Tibial nerve (tissue), 4 donors: Measurements from ENCODE around the gene RAVER2. TPM values are rescaled to one million over a fixed set of nuclear protein-coding genes. Genes with fewer than 3 reads are reported as not detected.
"Not testable (repeated sequence)": the region's sequence is repeated elsewhere in the genome, so short reads cannot be mapped to it uniquely, and the experiment has no call there.

ENCODE experiments used
- DNase-seq, 2 donors: peaks; one replicate each; pipeline ENCODE4 v3.0.0-alpha.2; 2019; ENCODE audit warnings: low spot score in 2 of 2
- H3K27ac ChIP-seq, 4 donors: fragments of 200-600 bp; sonication (generic) in 3 of 4; one replicate each; pipeline ENCODE4 v1.5.1; 2017 to 2019; ENCODE audit warnings: mild to moderate bottlenecking in 1 of 4
- H3K27me3 ChIP-seq, 2 donors: fragments of 200-600 bp; sonication (generic) in 1 of 2; one replicate each; pipeline versions ENCODE4 v1.5.1 to v1.6.0; 2017 to 2019
- H3K36me3 ChIP-seq, 3 donors: fragments of 200-600 bp; sonication (generic); one replicate each; pipeline ENCODE4 v1.5.1; 2018 to 2019
- H3K4me1 ChIP-seq, 4 donors: fragments of 200-600 bp; sonication (generic) in 3 of 4; one replicate each; pipeline ENCODE4 v1.5.1; 2017 to 2019
- H3K4me3 ChIP-seq, 4 donors: fragments of 200-600 bp; sonication (generic) in 3 of 4; one replicate each; pipeline ENCODE4 v1.5.1; 2017 to 2019; ENCODE audit warnings: mild to moderate bottlenecking in 1 of 4, moderate library complexity in 1 of 4
- H3K9me3 ChIP-seq, 4 donors: fragments of 200-600 bp; sonication (generic) in 3 of 4; one replicate each; pipeline ENCODE4 v1.5.1; 2017 to 2019
- CTCF ChIP-seq, 5 experiments: fragments of 200-600 bp in 3 of 5; fragments of 450-650 bp in 2 of 5; sonication (generic) in 3 of 5; IDR thresholded peaks; one replicate each; pipeline ENCODE4 v1.5.1; 2016 to 2019; ENCODE audit warnings: antibody characterized with exemption in 5 of 5, mild to moderate bottlenecking in 3 of 5, moderate library complexity in 2 of 5
- EP300 ChIP-seq, 2 donors: sonication (generic); formaldehyde crosslinking; IDR thresholded peaks; one replicate each; pipeline ENCODE4 v1.6.1; 2017; ENCODE audit warnings: antibody characterized with exemption in 2 of 2, mild to moderate bottlenecking in 1 of 2
- POLR2A ChIP-seq, 2 donors: fragments of 450-650 bp; IDR thresholded peaks; one replicate each; pipeline ENCODE4 v1.6.1; 2017; ENCODE audit warnings: antibody characterized with exemption in 2 of 2, mild to moderate bottlenecking in 2 of 2, moderate library complexity in 2 of 2
- WGBS, 2 donors: methylation state at CpG; one replicate each; pipeline ENCODE4 v1.1.5; 2018; 5-methylcytosine and 5-hydroxymethylcytosine counted together
- total RNA-seq, 4 donors: library from RNA; depleted of rRNA; stranded (reverse); fragments of >200 nt; gene quantifications; one replicate each; pipeline ENCODE4 v1.1.0, GENCODE V29; 2016

Gene RAVER2
- total RNA-seq, 4 donors from 2014 or later, result 3.6 to 8.2 (median 4.1) TPM

GRCh38 chr1:64721135-64721534 lies 23.7 kb upstream of the RAVER2 start:
- no peaks in the 10 kb centered on the region for H3K4me1 ChIP-seq
- no peaks in the 10 kb centered on the region for H3K27me3 ChIP-seq
- H3K36me3 ChIP-seq, result no peaks in the 10 kb centered on the region
- no peak for TF ChIP-seq POLR2A (IDR thresholded peaks at IDR 0.05)
- WGBS, 2 donors, result 53 to 58% methylated on average over 2 of the region's 2 CpGs
- H3K27ac ChIP-seq, result no peak overlapping the region
- H3K9me3 ChIP-seq, result no peaks in the 10 kb centered on the region
- no peak for DNase-seq
- no peak overlapping the region for H3K4me3 ChIP-seq

DNA sequence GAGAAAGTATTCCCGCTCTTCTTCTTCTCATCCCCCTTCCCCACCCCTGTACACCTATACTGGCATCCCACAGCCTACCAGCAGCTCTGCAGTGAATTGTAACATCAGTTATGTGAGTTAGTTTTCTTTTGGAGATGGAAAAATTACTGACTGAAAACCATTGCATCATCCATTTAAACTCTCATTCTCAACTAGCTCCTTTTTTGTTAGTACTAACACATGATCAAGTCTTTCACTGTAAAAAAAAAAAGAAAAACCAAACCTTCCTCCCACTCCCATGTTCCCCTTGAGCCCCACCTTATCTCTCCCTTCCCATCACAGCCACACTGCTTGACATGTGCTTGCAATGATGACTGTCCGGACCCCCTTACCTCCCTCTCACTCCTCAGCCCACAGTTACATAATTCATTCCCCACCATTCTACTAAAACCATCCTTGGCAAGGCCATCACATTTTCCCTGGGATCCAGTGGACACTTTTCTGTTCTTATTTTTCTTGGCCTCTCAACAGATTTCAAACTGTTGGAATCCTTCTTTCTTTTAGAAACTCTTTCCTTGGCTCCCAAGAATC lies 23.2 kb upstream of the RAVER2 start:
- Histone ChIP-seq H3K4me1 (no peaks in the 10 kb centered on the region), H3K9me3 (no peaks in the 10 kb centered on the region)

DNA sequence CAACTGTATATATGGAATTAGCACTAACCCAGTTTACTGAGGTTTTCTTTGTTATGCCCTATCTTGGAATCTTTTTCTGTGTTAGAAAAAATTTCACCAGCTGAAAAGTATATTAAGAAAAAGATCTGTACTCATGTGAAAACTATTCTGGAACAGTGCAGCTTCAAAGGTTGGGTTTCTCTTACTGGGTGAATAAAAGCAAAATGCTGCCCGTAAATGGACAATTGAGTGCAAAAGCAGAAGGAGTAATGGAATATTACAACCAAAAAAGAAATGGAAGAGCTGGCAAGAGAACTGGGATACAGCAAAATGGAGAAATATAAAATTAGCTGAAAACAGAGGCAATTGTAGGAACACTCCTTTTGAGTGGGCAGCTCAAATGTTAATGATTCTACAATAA lies 17.0 kb upstream of the RAVER2 start:
- no peaks in the 10 kb centered on the region for H3K27me3 ChIP-seq
- H3K36me3 ChIP-seq, result no peaks in the 10 kb centered on the region
- H3K4me3 ChIP-seq, result no peak overlapping the region
- no peaks in the 10 kb centered on the region for H3K9me3 ChIP-seq
- no peak for DNase-seq
- WGBS, 2 donors, result 65 to 75% methylated on average over 1 of the region's 1 CpG
- no peak for TF ChIP-seq CTCF (IDR thresholded peaks at IDR 0.05)
- no peak for TF ChIP-seq EP300 (IDR thresholded peaks at IDR 0.05)
- TF ChIP-seq POLR2A (IDR thresholded peaks at IDR 0.05), result no peak
- no peak overlapping the region for H3K27ac ChIP-seq
- H3K4me1 ChIP-seq, result no peaks in the 10 kb centered on the region

More for the DNA sequence above, 23.2 kb upstream of the RAVER2 start:
- Histone ChIP-seq H3K27ac (no peak overlapping the region), H3K27me3 (no peaks in the 10 kb centered on the region), H3K36me3 (no peaks in the 10 kb centered on the region), H3K4me3 (no peak overlapping the region)
- WGBS, 2 donors, result 78 to 84% methylated on average over 2 of the region's 2 CpGs
- TF ChIP-seq EP300 (IDR thresholded peaks at IDR 0.05), result no peak
- TF ChIP-seq CTCF (IDR thresholded peaks at IDR 0.05), result no peak
- TF ChIP-seq POLR2A (IDR thresholded peaks at IDR 0.05), result no peak
- DNase-seq, result no peak

GRCh38 chr1:64733581-64734286 lies 11.1 kb upstream of the RAVER2 start:
- Histone ChIP-seq H3K4me1 (no peaks in the 10 kb centered on the region), H3K9me3 (no peaks in the 10 kb centered on the region), H3K27me3 (no peaks in the 10 kb centered on the region), H3K36me3 (no peaks in the 10 kb centered on the region), H3K27ac (no peak overlapping the region), H3K4me3 (no peak overlapping the region)
- no peak for DNase-seq
- WGBS, 2 donors, result 85 to 89% methylated on average over 3 of the region's 3 CpGs
- TF ChIP-seq EP300 (IDR thresholded peaks at IDR 0.05) (no peak), CTCF (IDR thresholded peaks at IDR 0.05) (no peak), POLR2A (IDR thresholded peaks at IDR 0.05) (no peak)

DNA sequence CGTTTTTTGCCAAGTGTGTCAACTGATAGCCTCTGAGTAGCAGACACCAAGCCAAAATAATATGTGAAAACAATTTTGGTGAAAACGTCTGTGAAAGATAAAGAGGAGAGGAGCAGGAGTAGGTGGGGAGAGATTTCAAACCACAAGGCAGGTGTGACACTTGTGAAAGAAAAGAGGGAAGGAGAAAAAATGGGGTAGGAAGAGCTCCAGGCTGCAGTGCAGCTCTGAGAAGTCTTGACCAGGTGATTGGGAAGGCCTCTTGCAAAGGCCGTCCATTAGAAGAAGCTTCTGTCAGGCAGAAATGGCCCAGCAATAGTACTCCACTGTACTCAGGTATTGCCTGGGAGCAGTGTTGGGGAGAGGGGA lies 10.6 kb upstream of the RAVER2 start:
- no peaks in the 10 kb centered on the region for H3K36me3 ChIP-seq
- WGBS, 2 donors, result 71 to 83% methylated on average over 3 of the region's 3 CpGs
- H3K27me3 ChIP-seq, result no peaks in the 10 kb centered on the region
- TF ChIP-seq EP300 (IDR thresholded peaks at IDR 0.05) (no peak), CTCF (IDR thresholded peaks at IDR 0.05) (no peak), POLR2A (IDR thresholded peaks at IDR 0.05) (no peak)
- no peak for DNase-seq
- no peaks in the 10 kb centered on the region for H3K9me3 ChIP-seq
- H3K4me3 ChIP-seq, result no peak overlapping the region
- no peaks in the 10 kb centered on the region for H3K4me1 ChIP-seq
- no peak overlapping the region for H3K27ac ChIP-seq

- not testable (repeated sequence) for H3K27ac ChIP-seq, H3K27me3 ChIP-seq, DNase-seq, H3K4me3 ChIP-seq, H3K9me3 ChIP-seq, H3K4me1 ChIP-seq, H3K36me3 ChIP-seq
- WGBS, 2 donors, result 94 to 100% methylated on average over 1 of the region's 1 CpG
Measured at GRCh38 chr1:64740687-64741086, 4.2 kb upstream of the RAVER2 start.
